SK-N-SH (cell line): ENCODE results near the gene PSKH1. TPM values are rescaled to one million over a fixed set of nuclear protein-coding genes. Genes with fewer than 3 reads are reported as not detected.
A peak's percentile ranks its signal among the peaks of the same experiment; 100 is the strongest.

Experiments
- CTCF ChIA-PET: fragments of 300-600, 350-600 bp; formaldehyde crosslinking; extraction: SDS; loops from one replicate; lab custom pipeline; 2021; lab: Yijun Ruan, JAX
- POLR2A ChIA-PET: fragments of 350-600 bp; sonication (Branson Sonifier 250); formaldehyde crosslinking; extraction: SDS; loops from one replicate; lab custom pipeline; 2020; ENCODE audit warnings: antibody characterized with exemption, inconsistent platforms; lab: Yijun Ruan, JAX
- DNase-seq: peaks from one replicate; pipeline ENCODE4 v3.0.0; 2012
- H2AFZ ChIP-seq: fragments of 200-600 bp; sonication (generic); 2 replicates; pipeline ENCODE4 v1.8.1; 2016; ENCODE audit warnings: antibody characterized with exemption, mild to moderate bottlenecking, low read depth
- H3F3A ChIP-seq: fragments of 200-600 bp; sonication (generic); replicated peaks from 2 replicates; pipeline ENCODE3; 2016; ENCODE audit warnings: antibody characterized with exemption, mild to moderate bottlenecking; ENCODE audit not compliant: insufficient read depth
- H3K27ac ChIP-seq, 2 experiments: fragments of 200-500 bp in 1 of 2; fragments of 200-600 bp in 1 of 2; sonication (Bioruptor generic) in 1 of 2; sonication (generic), shearing (Covaris generic) in 1 of 2; 2 replicates each; pipeline versions ENCODE4 v1.5.1 to v1.6.1; 2014 to 2016; ENCODE audit warnings: low read depth in 2 of 2, inconsistent platforms in 1 of 2, low read length in 1 of 2, mild to moderate bottlenecking in 1 of 2, mixed read lengths in 1 of 2
- H3K27me3 ChIP-seq: fragments of 200-600 bp; sonication (generic), shearing (Covaris generic); 2 replicates; pipeline ENCODE4 v1.6.1; 2016; ENCODE audit warnings: mixed run types; ENCODE audit not compliant: insufficient read depth
- H3K36me3 ChIP-seq, 2 experiments: fragments of 200-500 bp in 1 of 2; fragments of 200-600 bp in 1 of 2; sonication (Bioruptor generic) in 1 of 2; sonication (generic) in 1 of 2; replicated peaks in 1 of 2; 2 replicates each; pipeline versions ENCODE3 to v1.5.1; 2014 to 2016; ENCODE audit warnings: low read length in 1 of 2, mild to moderate bottlenecking in 1 of 2; ENCODE audit not compliant: insufficient read depth in 2 of 2, control insufficient read depth in 1 of 2
- H3K4me1 ChIP-seq, 2 experiments: fragments of 200-500 bp in 1 of 2; fragments of 200-600 bp in 1 of 2; sonication (Bioruptor generic) in 1 of 2; sonication (generic), shearing (Covaris generic) in 1 of 2; 2 replicates each; pipeline versions ENCODE4 v1.5.1 to v1.6.1; 2014 to 2016; ENCODE audit warnings: low read depth in 1 of 2, low read length in 1 of 2, mixed run types in 1 of 2; ENCODE audit not compliant: insufficient read depth in 2 of 2, control insufficient read depth in 1 of 2
- H3K4me2 ChIP-seq: fragments of 200-600 bp; sonication (generic), shearing (Covaris generic); 2 replicates; pipeline ENCODE4 v1.6.1; 2017; ENCODE audit warnings: mixed run types
- H3K4me3 ChIP-seq, 2 experiments: fragments of 200-500 bp in 1 of 2; fragments of 200-600 bp in 1 of 2; sonication (Bioruptor generic) in 1 of 2; sonication (generic), shearing (Covaris generic) in 1 of 2; 2 replicates each; pipeline versions ENCODE4 v1.5.1 to v1.8.1; 2014 to 2016; ENCODE audit warnings: low read depth in 2 of 2, inconsistent platforms in 1 of 2, low read length in 1 of 2, mild to moderate bottlenecking in 1 of 2, mixed read lengths in 1 of 2, moderate library complexity in 1 of 2
- H3K79me2 ChIP-seq: fragments of 200-600 bp; sonication (generic); 2 replicates; pipeline ENCODE4 v1.8.1; 2017; ENCODE audit warnings: mild to moderate bottlenecking; ENCODE audit not compliant: insufficient read depth
- H3K9ac ChIP-seq: fragments of 200-600 bp; sonication (generic); 2 replicates; pipeline ENCODE4 v1.6.1; 2017; ENCODE audit warnings: mixed run types
- H3K9me2 ChIP-seq: fragments of 200-600 bp; sonication (generic); 2 replicates; pipeline ENCODE4 v1.6.1; 2017; ENCODE audit warnings: mixed run types
- H3K9me3 ChIP-seq: fragments of 200-600 bp; sonication (generic); 2 replicates; pipeline ENCODE4 v1.6.1; 2017; ENCODE audit warnings: mixed run types, mild to moderate bottlenecking, moderate library complexity
- H4K20me1 ChIP-seq: fragments of 200-600 bp; sonication (generic); 2 replicates; pipeline ENCODE4 v1.6.1; 2017; ENCODE audit warnings: mild to moderate bottlenecking, mixed run types; ENCODE audit not compliant: insufficient read depth
- ELF1 ChIP-seq: IDR thresholded peaks from 2 replicates; pipeline ENCODE4 v1.4.0; 2012
- EP300 ChIP-seq, 2 experiments: IDR thresholded peaks; 2 replicates each; pipeline versions ENCODE4 v1.4.0 to v1.6.1; 2012; ENCODE audit warnings: borderline replicate concordance in 1 of 2, low read depth in 1 of 2, low read length in 1 of 2
- FOSL2 ChIP-seq: IDR thresholded peaks from 2 replicates; pipeline ENCODE4 v1.4.0; 2012; ENCODE audit warnings: low read depth, mild to moderate bottlenecking, moderate library complexity, borderline replicate concordance
- FOXJ3 ChIP-seq: sonication (generic); formaldehyde crosslinking; IDR thresholded peaks from 2 replicates; pipeline ENCODE4 v1.5.1; 2020; ENCODE audit warnings: mild to moderate bottlenecking, missing genetic modification reagents
- GABPA ChIP-seq: IDR thresholded peaks from 2 replicates; pipeline ENCODE4 v1.4.0; 2012; ENCODE audit warnings: low read depth, mild to moderate bottlenecking
- GATA2 ChIP-seq: sonication (generic); formaldehyde crosslinking; IDR thresholded peaks from 2 replicates; pipeline ENCODE4 v1.5.0; 2020; ENCODE audit warnings: mild to moderate bottlenecking, missing genetic modification reagents
- JUND ChIP-seq: IDR thresholded peaks from 2 replicates; pipeline ENCODE4 v1.4.0; 2012
- MXI1 ChIP-seq: IDR thresholded peaks from 2 replicates; pipeline ENCODE4 v1.6.1; 2012; ENCODE audit warnings: mild to moderate bottlenecking, low read depth, low read length, improper control_type of control experiment
- NFIC ChIP-seq: IDR thresholded peaks from 2 replicates; pipeline ENCODE4 v1.4.0; 2012; ENCODE audit warnings: borderline replicate concordance
- NRF1 ChIP-seq: IDR thresholded peaks from 2 replicates; pipeline ENCODE4 v1.6.1; 2012; ENCODE audit warnings: low read depth, mild to moderate bottlenecking, low read length
- RCOR1 ChIP-seq: fragments of 150-350 bp; IDR thresholded peaks from 2 replicates; pipeline ENCODE4 v1.6.1; 2017; ENCODE audit warnings: antibody characterized with exemption, low read length
- SIN3A ChIP-seq: IDR thresholded peaks from 2 replicates; pipeline ENCODE4 v1.6.1; 2012; ENCODE audit warnings: low read depth, mild to moderate bottlenecking, low read length, moderate library complexity, borderline replicate concordance
- SMC3 ChIP-seq: IDR thresholded peaks from 2 replicates; pipeline ENCODE4 v1.6.1; 2012; ENCODE audit warnings: low read depth, low read length, improper control_type of control experiment
- TAF1 ChIP-seq: IDR thresholded peaks from 2 replicates; pipeline ENCODE4 v1.6.1; 2012; ENCODE audit warnings: low read depth, mild to moderate bottlenecking, low read length, moderate library complexity, borderline replicate concordance
- TCF12 ChIP-seq: IDR thresholded peaks from 2 replicates; pipeline ENCODE4 v1.4.0; 2012
- TEAD4 ChIP-seq: IDR thresholded peaks from 2 replicates; pipeline ENCODE4 v1.4.0; 2012; ENCODE audit warnings: mild to moderate bottlenecking, borderline replicate concordance; ENCODE audit not compliant: insufficient read depth
- YY1 ChIP-seq: IDR thresholded peaks from 2 replicates; pipeline ENCODE4 v1.4.0; 2012; ENCODE audit warnings: low read depth, mild to moderate bottlenecking
- ZBTB33 ChIP-seq: IDR thresholded peaks from 2 replicates; pipeline ENCODE4 v1.4.0; 2012; ENCODE audit warnings: low read depth, borderline replicate concordance
- WGBS: methylation state at CpG from one replicate; pipeline ENCODE4 v1.1.6; 2017; ENCODE audit warnings: low lambda C conversion rate; 5-methylcytosine and 5-hydroxymethylcytosine counted together
- polyA plus RNA-seq, 3 experiments: library from polyadenylated mRNA; depleted of rRNA; stranded (reverse); fragments of >200 nt; gene quantifications; 2 replicates each; pipeline ENCODE4 v1.2.3, GENCODE V29; 2012
- TF ChIP-seq, protein P1 (sequence below): IDR thresholded peaks from 2 replicates; pipeline ENCODE4 v1.4.0; 2012; ENCODE audit warnings: low read depth
- TF ChIP-seq, protein P2 (sequence below): fragments of 150-350 bp; IDR thresholded peaks from 2 replicates; pipeline ENCODE4 v1.6.1; 2017; ENCODE audit warnings: antibody characterized with exemption, low read length, low read depth, borderline replicate concordance
- TF ChIP-seq, protein P3 (sequence below): IDR thresholded peaks from 2 replicates; pipeline ENCODE4 v1.4.0; 2012; ENCODE audit warnings: low read depth, borderline replicate concordance

PSKH1 gene
- polyA plus RNA-seq, 1 of the 3 experiments (the other 2 are of a cell fraction), result 30.1 TPM

DNA sequence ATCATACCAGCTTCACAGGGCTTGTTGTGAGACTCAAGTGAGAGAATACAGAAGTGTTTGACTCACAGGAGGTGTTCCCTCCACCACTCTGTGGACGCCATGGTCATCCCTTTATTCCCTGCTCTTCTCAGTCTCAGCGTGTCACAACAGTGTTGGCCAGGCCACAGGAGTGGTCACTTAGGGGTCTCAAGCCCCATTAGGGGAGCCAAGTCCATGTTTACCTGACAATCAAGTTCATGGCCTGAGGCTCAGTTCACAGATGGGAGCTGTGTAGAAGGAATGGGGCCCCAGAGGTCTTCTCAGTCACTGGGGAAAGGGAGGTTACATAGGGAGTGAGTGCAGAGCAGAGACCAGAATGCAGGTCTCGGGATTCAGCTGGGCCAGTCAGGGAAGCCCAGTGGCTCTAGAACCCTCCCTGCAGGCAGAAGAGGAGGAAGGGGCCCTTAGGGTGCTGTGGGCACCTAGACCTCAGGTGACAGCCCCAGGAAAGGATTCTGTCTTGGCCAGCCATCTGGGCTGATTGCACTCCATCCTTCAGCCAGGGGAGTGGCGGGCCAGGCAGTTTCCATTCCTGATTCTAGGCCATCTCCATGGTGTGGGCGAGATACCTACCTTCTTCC lies 36.0 kb upstream of the PSKH1 start:
- Histone ChIP-seq H3K9ac (peak overlapping the region; percentile 39; the same call in 1 of the 2 replicates), H3K27ac (peak overlapping the region in 1 of 2 experiments; percentile 90; a peak in 2 of 4 replicates), H3K9me3 (no peaks in the 10 kb centered on the region), H3F3A (peaks cover 12% of the 10 kb centered on the region), H3K27me3 (no peaks in the 10 kb centered on the region)
- ChIA-PET CTCF (interaction anchor here (1.2 kb wide), 1 partner anchor 41 kb away, joined by 6 read pairs; no protein-coding TSS in a partner anchor), POLR2A (no interaction called here)
- no peak for DNase-seq
- 96% methylated on average over 5 of the region's 5 CpGs for WGBS
- no peak for TF ChIP-seq ELF1
- no peak for TF ChIP-seq SMC3
- no peak for TF ChIP-seq GABPA
- TF ChIP-seq TAF1, result no peak
- no peak for TF ChIP-seq YY1
- no peak for TF ChIP-seq FOXJ3 (CRISPR knock-in tag)
- TF ChIP-seq NRF1, result no peak
- TF ChIP-seq JUND, result no peak
- TF ChIP-seq, all 33 proteins: peak for 0
- Histone ChIP-seq H3K36me3 (peaks cover 12 to 18% of the 10 kb centered on the region in 2 experiments), H3K79me2 (peaks cover 100% of the 10 kb centered on the region), H3K4me3 (no peak overlapping the region), H3K4me1 (peaks cover 2 to 8% of the 10 kb centered on the region in 2 experiments; a peak in 2 of 4 replicates), H4K20me1 (peaks cover 99% of the 10 kb centered on the region), H3K4me2 (peak overlapping the region; percentile 46; the same call in 1 of the 2 replicates), H3K9me2 (no peaks in the 10 kb centered on the region), H2AFZ (no peak overlapping the region)

DNA sequence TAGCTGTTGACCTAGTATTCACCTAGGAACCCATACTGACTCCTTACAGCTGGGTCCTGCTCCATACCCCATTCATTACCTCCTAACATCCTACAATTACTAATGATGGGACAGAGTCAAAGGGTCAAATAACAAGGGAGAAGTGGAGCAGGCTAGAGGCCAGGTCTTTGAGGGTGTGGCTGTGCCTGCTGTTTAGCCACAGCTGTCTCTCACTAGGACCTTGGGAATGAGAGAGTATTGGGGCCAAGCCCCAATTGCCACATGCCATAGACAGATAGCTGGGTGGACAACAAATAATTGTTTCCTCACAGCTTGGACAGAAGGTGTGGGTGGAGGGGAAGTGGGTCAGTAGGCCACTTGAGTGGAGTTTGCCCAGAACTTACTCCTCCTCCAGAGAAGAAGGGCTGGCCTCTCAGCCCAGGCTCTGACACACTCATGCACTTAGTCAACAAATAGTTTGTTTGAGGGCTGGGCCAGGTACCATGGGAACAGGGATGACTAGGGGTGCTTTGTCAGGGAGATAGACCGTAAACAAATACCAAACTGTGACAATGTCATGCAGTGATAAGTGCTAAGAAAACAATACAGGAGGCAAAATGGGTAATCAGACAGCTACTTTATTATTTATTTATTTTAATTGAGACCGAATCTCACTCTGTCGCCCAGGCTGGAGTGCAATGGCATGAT lies 35.4 kb upstream of the PSKH1 start:
- Histone ChIP-seq H3K4me1 (peaks cover 2 to 13% of the 10 kb centered on the region in 2 experiments; a peak in 2 of 4 replicates), H3K9me3 (no peaks in the 10 kb centered on the region), H3K27me3 (no peaks in the 10 kb centered on the region), H3K79me2 (peaks cover 100% of the 10 kb centered on the region), H3F3A (peaks cover 9% of the 10 kb centered on the region), H3K4me2 (peak overlapping the region; percentile 46; the same call in 1 of the 2 replicates)
- POLR2A ChIA-PET, result no interaction called here
- no peak for DNase-seq
- no peak for TF ChIP-seq ZBTB33
- TF ChIP-seq TEAD4, result no peak
- no peak for TF ChIP-seq GABPA
- TF ChIP-seq, protein P1, sequence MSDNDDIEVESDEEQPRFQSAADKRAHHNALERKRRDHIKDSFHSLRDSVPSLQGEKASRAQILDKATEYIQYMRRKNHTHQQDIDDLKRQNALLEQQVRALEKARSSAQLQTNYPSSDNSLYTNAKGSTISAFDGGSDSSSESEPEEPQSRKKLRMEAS, result no peak
- TF ChIP-seq, protein P2, sequence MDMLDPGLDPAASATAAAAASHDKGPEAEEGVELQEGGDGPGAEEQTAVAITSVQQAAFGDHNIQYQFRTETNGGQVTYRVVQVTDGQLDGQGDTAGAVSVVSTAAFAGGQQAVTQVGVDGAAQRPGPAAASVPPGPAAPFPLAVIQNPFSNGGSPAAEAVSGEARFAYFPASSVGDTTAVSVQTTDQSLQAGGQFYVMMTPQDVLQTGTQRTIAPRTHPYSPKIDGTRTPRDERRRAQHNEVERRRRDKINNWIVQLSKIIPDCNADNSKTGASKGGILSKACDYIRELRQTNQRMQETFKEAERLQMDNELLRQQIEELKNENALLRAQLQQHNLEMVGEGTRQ, result no peak
- TF ChIP-seq FOSL2, result no peak
- TF ChIP-seq NFIC, result no peak
- no peak for TF ChIP-seq FOXJ3 (CRISPR knock-in tag)
- TF ChIP-seq RCOR1, result no peak
- TF ChIP-seq JUND, result no peak
- no peak for TF ChIP-seq SIN3A
- TF ChIP-seq YY1, result no peak
- TF ChIP-seq MXI1, result no peak
- TF ChIP-seq SMC3, result no peak
- TF ChIP-seq ELF1, result no peak
- TF ChIP-seq GATA2 (CRISPR knock-in tag), result no peak
- no peak for TF ChIP-seq EP300 (IDR thresholded peaks at IDR 0.05; ENCODE audit: borderline replicate concordance in 1 of 2, low read depth in 1 of 2, low read length in 1 of 2)
- TF ChIP-seq TCF12, result no peak
- TF ChIP-seq, protein P3, sequence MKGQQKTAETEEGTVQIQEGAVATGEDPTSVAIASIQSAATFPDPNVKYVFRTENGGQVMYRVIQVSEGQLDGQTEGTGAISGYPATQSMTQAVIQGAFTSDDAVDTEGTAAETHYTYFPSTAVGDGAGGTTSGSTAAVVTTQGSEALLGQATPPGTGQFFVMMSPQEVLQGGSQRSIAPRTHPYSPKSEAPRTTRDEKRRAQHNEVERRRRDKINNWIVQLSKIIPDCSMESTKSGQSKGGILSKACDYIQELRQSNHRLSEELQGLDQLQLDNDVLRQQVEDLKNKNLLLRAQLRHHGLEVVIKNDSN, result no peak
- TF ChIP-seq, all 33 proteins: peak for 0
- Histone ChIP-seq H3K36me3 (peaks cover 12 to 18% of the 10 kb centered on the region in 2 experiments), H2AFZ (no peak overlapping the region), H4K20me1 (peaks cover 100% of the 10 kb centered on the region), H3K9ac (peak overlapping the region; percentile 66), H3K9me2 (no peaks in the 10 kb centered on the region), H3K27ac (peak overlapping the region in 1 of 2 experiments; percentile 90; a peak in 2 of 4 replicates), H3K4me3 (no peak overlapping the region)
- 80% methylated on average over 3 of the region's 3 CpGs for WGBS
- CTCF ChIA-PET, result interaction anchor here (0.5 to 1.2 kb wide), 2 partner anchors 41 to 51 kb away, joined by 3 to 6 read pairs; partner anchors contain the start of gene TSNAXIP1
